ENCODE results near the gene PRKCZ. TPM values are rescaled to one million over a fixed set of nuclear protein-coding genes. Genes with fewer than 3 reads are reported as not detected.

Gene PRKCZ
- total and polyA plus RNA-seq, 9 of the 15 experiments (the other 6 are each of a cell fraction or from before 2014, with no cell fraction given) = 0.07 to 3.1 (median 1.3) TPM

- TF ChIP-seq XRCC3 (IDR thresholded peaks at IDR 0.05) (no peak), MYNN (IDR thresholded peaks at IDR 0.05) (no peak), MYNN (CRISPR knock-in tag; IDR thresholded peaks at IDR 0.05) (no peak), SUPT5H (IDR thresholded peaks at IDR 0.05) (no peak), ILF3 (IDR thresholded peaks at IDR 0.05; ENCODE audit: borderline replicate concordance) (no peak), SPI1 (IDR thresholded peaks at IDR 0.05; ENCODE audit: borderline replicate concordance, low read depth, low read length) (no peak), POU5F1 (IDR thresholded peaks at IDR 0.05; ENCODE audit: borderline replicate concordance, low read depth, low read length, partially characterized antibody) (no peak), NKRF (IDR thresholded peaks at IDR 0.05; ENCODE audit: borderline replicate concordance) (no peak), NCOA6 (IDR thresholded peaks at IDR 0.05) (no peak), POLR2AphosphoS5 (IDR thresholded peaks at IDR 0.05; ENCODE audit: control insufficient read depth, insufficient read depth, low read depth, low read length) (no peak), CHCHD3 (CRISPR knock-in tag; IDR thresholded peaks at IDR 0.05) (no peak), DDX20 (tag; IDR thresholded peaks at IDR 0.05; ENCODE audit: low read depth) (no peak), ATF7 (IDR thresholded peaks at IDR 0.05) (0 out of 2 replicates have a peak, but pooled peaks have one; percentile 11), RBM25 (IDR thresholded peaks at IDR 0.05; ENCODE audit: low read depth, low read length, severe bottlenecking) (no peak), ZNF766 (CRISPR knock-in tag; conservative IDR thresholded peaks at IDR 0.05) (no peak), RBM17 (IDR thresholded peaks at IDR 0.05; ENCODE audit: borderline replicate concordance, low read depth, low read length) (no peak), ZNF592 (IDR thresholded peaks at IDR 0.05) (peak; percentile 84), ZNF395 (CRISPR knock-in tag; IDR thresholded peaks at IDR 0.05) (no peak), RBFOX2 (IDR thresholded peaks at IDR 0.05; ENCODE audit: low read depth, low read length) (peak; percentile 53), ATF2 (CRISPR knock-in tag; IDR thresholded peaks at IDR 0.05) (no peak)
These were observed 179.9 kb downstream of the PRKCZ start (continued) for GRCh38 chr1:2229911-2230731.
